ENCODE data around the gene ASF1B.

ASF1B gene

GRCh38 chr19:14177496-14178074 lies 41.2 kb upstream of the ASF1B start:
- TF ChIP-seq CTCF (conservative IDR thresholded peaks at IDR 0.05; ENCODE audit: control insufficient read depth, insufficient read depth, low read depth, low read length), result no peak
- H3K4me3 ChIP-seq (ENCODE audit: control insufficient read depth, low read depth, low read length), result no peak overlapping the region

GRCh38 chr19:14175351-14175792 lies 39.0 kb upstream of the ASF1B start:
- no peak for TF ChIP-seq CTCF (conservative IDR thresholded peaks at IDR 0.05; ENCODE audit: control insufficient read depth, insufficient read depth, low read depth, low read length)
- no peak overlapping the region for H3K4me3 ChIP-seq (ENCODE audit: control insufficient read depth, low read depth, low read length)
- DNase-seq (ENCODE audit: low read depth), result no peak

More at GRCh38 chr19:14177496-14178074, 41.2 kb upstream of the ASF1B start:
- no peak for DNase-seq (ENCODE audit: low read depth)

DNA sequence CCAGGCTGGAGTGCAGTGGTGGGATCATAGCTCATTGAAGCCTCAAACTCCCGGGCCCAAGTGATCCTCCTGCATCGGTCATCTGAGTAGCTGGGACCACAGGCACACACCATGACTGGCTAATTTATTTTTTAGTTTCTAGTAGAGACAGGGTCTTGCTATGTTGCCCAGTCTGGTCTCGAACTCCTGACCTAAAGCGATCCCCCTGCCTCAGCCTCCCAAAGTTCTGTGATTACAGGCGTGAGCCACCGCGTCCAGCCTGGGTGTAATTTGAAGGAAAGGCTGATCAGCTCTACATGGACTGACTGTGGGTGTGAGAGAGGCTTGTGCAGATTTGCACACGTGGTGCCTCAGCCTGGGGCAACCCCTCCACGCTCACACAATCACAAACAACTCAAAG lies 38.5 kb upstream of the ASF1B start:
- no peak overlapping the region for H3K4me3 ChIP-seq (ENCODE audit: control insufficient read depth, low read depth, low read length)
- DNase-seq (ENCODE audit: low read depth), result no peak
- no peak for TF ChIP-seq CTCF (conservative IDR thresholded peaks at IDR 0.05; ENCODE audit: control insufficient read depth, insufficient read depth, low read depth, low read length)

- no peak for TF ChIP-seq CTCF (conservative IDR thresholded peaks at IDR 0.05; ENCODE audit: control insufficient read depth, insufficient read depth, low read depth, low read length)
- no peak for DNase-seq (ENCODE audit: low read depth)
- no peak overlapping the region for H3K4me3 ChIP-seq (ENCODE audit: control insufficient read depth, low read depth, low read length)
These were observed 32.6 kb upstream of the ASF1B start for GRCh38 chr19:14168993-14169392.

GRCh38 chr19:14168259-14168972 lies 32.0 kb upstream of the ASF1B start:
- H3K4me3 ChIP-seq (ENCODE audit: control insufficient read depth, low read depth, low read length), result no peak overlapping the region
- TF ChIP-seq CTCF (conservative IDR thresholded peaks at IDR 0.05; ENCODE audit: control insufficient read depth, insufficient read depth, low read depth, low read length), result no peak
- DNase-seq (ENCODE audit: low read depth), result no peak

DNA sequence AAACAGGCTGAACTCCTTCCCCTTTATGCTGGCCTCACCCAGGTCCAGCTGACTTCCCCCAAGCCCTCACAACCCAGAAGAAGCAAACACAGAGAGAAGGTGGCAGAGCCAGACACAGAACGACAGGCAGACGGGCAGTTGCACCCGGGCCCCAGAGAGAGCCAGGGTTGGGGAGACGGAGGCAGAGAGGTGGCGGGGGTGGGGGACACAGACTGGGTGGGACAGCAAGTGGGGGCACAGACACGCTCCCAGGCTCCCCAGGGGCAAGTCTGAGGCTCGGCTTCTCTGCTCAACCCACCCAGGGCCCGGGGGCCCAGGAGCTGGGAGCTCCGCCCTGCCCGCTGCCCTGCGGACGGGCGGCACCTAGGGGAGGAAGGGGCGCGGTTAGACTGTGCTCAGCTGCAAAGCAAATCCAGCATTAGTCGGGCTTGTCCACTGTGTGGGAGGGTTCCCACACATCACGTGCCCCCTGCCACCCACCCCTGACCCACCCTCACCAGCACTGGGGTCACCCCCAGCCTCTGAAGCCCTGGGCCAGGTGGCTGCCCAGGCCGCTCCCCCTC lies 31.3 kb upstream of the ASF1B start:
- TF ChIP-seq CTCF (conservative IDR thresholded peaks at IDR 0.05; ENCODE audit: control insufficient read depth, insufficient read depth, low read depth, low read length), result no peak
- DNase-seq (ENCODE audit: low read depth), result no peak
- no peak overlapping the region for H3K4me3 ChIP-seq (ENCODE audit: control insufficient read depth, low read depth, low read length)
